Measurements from ENCODE around the gene PKD2.
"Not testable (repeated sequence)": the region's sequence is repeated elsewhere in the genome, so short reads cannot be mapped to it uniquely, and the experiment has no call there.

Gene PKD2

DNA sequence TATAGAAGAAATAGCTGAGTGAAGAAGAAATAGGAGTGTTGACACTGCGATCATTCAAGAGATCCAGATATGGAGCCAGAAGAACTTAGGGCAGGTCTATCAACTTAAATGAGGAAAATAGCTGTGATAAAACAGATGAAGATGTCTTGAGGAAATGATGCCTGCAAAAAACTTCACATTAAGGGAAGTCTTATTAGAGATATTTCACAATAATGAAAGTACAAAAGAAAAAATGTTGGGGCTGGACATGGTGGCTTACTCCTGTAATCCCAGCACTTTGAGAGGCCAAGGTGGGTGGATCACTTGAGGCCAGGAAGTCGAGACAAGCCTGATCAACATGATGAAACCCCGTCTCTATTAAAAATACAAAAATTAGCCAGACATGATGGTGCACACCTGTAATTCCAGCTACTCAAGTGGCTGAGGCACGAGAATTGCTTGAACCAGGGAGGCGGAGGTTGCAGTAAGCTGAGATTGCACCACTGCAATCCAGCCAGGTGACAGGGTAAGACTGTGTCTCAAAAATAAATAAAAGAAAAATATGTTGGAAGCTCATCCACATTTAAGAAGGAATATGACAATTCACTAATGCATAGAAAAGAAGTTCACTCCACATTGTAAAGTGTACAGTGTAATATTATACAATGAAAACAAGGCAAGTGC lies 56.3 kb downstream of the PKD2 start:
- DNase-seq, result no peak

- DNase-seq, result no peak
Measured at GRCh38 chr4:88064410-88064809, 57.0 kb downstream of the PKD2 start.

DNA sequence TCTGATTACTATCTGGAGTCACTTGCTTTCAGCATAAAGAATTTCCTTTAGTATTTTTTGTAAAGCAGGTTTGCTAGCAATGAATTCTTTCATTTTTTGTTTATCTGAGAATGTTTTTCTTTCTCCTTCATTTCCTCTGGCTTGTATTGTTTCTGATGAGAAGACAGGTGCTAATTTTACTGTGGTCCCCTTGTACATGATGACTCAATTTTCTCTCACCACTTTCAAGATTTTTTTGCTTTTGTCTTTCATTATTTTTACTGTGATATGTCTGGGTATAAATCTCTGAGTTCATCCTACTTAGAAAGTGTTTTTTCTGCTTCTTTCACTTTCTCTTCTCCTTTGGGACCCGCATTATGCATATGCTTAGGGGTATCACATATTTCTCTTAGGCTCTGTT lies 62.6 kb downstream of the PKD2 start:
- no peak for DNase-seq

- no peak for DNase-seq
Measured at GRCh38 chr4:88075336-88075735, 67.9 kb downstream of the PKD2 start.

DNA sequence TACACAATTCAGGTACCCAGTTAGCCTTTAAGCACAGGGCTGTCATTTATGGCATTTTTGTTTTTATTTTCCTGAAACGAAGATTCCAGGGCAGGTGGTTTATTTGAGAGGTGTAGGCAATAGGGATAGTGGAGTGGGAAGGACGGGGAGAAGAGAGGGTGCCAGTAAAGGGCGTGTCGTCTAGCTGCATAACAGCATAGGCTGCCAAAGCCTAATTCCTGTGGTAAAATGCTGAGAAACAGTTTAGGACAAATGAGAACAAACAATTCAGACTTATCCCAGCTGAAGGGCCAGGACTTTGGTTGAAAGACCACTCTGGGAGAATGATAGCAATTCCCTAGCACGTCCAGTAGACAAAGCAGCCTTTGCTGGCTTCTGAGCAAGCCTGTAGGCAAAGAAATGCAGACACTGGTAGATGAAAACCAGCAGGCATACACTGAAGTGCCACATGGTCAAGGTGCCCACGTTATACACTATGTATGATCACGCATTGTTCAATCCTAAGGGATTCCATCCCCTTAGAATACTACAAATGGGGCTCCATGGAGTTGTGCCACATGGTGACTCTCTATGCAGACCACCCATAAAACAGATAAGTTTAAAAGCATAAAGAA lies 70.6 kb downstream of the PKD2 start:
- DNase-seq, result no peak

DNA sequence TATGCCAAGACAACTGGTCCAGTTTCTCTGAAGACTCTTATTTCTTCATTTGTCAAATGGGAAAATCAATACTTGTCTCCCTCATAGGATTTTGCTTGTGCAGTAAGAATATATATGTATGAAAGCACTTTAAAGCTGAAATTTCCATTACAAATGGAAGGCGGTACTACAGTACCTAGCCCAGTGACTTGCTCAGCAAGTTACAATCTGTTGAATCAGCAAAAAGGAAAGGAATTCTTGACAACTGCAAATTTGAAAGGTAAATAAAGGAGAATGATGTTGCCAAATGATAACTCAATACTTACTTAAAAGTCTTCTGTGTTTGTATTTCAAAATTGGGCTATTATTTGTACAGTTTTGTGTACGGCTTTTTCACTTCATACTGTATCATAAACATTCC lies 71.1 kb downstream of the PKD2 start:
- no peak for DNase-seq

- no peak for DNase-seq
Measured at GRCh38 chr4:88080626-88081025, 73.2 kb downstream of the PKD2 start.

DNA sequence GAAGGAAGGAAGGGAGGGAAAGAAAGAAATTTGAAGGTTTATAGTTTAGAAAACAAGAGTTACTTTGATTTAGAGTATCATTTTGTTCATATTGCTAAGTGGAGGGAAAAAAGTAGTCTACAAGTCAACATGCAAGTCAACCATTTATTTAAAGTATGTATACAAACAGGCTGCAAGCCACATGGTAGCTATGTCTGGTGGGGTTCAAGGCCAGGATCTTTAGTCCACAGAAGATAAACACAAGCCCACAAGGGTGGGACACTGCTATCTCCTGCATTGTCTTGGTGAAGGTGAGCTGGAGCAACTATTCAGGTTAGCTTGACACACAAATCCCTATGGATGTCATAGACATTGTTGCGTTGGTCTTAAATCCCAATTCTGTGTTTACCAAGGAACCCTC lies 79.6 kb downstream of the PKD2 start:
- DNase-seq, result no peak

- no peak for DNase-seq
Measured at GRCh38 chr4:88090898-88091297, 83.5 kb downstream of the PKD2 start.

DNA sequence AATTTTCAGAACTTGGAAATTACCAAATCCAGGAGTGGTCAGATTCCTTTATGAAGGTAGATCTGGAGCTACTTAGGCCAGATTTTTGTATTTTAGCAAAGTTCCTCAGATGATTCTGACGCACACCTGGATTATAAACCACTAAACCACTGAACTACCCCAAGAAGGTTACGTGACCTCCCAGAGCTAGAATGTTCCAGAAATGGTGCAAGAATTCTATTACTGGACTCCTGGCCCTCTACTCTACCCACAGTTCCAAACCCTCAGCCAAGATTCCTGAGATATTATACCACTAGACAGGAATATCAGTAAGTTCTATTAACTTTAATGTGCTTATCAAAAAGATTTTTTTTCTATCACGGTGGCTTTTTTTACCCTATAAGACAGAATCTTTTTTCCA lies 83.9 kb downstream of the PKD2 start:
- no peak for DNase-seq

DNA sequence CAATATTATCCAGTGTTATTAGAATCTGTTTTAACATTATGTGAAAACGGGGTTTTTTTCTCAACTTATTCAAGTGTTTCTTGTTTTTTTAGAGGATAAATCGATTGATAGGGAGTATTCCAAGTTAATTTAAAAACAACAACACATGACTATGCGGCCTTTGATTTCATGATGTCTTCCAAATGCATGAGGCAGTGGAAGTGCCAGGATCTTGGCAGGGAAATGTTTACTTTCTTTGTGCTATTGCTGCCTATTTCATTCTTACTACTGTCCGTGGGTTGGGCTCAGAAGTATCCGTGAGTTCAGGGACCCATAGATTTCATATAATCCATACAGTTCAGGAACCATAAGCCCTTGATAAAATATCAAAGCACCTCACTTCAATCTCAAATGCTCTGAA lies 86.4 kb downstream of the PKD2 start:
- DNase-seq, result no peak

GRCh38 chr4:88097301-88097700 lies 89.9 kb downstream of the PKD2 start:
- no peak for DNase-seq

GRCh38 chr4:88097781-88098180 lies 90.3 kb downstream of the PKD2 start:
- no peak for DNase-seq

DNA sequence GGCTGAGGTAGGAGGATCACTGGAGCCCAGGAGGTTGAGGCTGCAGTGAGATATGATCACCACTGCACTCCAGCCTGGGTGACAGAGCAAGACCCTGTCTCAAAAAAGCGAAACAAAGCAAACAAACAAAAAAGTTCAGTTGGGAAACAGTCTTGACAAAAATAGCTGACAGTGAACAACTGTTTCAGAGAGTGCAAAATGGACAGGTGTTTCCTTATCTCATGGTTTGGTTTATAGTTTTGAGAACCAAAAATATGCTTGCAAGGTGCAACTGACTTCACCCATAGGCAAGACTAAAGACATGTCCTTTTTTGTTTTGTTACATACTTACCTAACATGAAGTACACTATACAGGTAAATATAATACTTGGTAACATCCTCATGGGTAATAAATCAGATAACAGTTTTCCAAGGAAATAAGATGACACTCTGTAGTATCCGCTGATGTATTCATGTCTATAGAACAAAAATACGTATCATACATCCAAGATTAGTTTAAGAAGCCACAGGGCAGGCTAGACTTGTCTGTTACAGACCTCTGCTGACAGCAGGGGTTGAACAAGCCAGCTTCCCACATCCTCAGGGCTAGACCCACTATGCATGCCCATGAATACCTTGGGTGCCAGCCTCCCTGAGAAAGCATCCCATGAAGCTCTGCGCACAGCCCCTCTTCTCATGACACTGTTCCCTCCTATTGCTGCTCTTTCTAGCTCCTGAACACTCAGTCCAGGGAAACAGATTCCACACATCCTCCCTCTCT lies 91.7 kb downstream of the PKD2 start:
- no peak for DNase-seq

- DNase-seq, result peak in 13 of 56 donors; percentile 1 to 51 (median 9)
Measured at GRCh38 chr4:88101165-88101564, 93.7 kb downstream of the PKD2 start.

DNA sequence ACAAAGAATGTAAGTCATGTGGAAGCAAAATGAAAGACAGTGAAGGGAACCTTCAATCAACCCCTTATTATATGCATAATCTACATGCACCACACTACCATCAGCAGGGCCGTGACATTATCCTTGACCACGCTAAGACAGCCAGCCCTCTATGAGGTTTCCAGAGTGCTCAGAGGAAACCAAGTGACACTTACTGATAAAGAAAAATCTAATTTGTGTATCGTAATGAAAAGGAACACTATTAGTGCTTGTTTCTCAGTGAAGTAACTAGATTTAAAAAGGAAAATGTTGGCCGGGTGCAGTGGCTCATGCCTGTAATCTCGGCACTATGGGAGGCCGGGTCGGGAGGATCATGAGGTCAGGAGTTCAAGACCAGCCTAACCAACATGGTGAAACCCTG lies 94.6 kb downstream of the PKD2 start:
- DNase-seq, result no peak

DNA sequence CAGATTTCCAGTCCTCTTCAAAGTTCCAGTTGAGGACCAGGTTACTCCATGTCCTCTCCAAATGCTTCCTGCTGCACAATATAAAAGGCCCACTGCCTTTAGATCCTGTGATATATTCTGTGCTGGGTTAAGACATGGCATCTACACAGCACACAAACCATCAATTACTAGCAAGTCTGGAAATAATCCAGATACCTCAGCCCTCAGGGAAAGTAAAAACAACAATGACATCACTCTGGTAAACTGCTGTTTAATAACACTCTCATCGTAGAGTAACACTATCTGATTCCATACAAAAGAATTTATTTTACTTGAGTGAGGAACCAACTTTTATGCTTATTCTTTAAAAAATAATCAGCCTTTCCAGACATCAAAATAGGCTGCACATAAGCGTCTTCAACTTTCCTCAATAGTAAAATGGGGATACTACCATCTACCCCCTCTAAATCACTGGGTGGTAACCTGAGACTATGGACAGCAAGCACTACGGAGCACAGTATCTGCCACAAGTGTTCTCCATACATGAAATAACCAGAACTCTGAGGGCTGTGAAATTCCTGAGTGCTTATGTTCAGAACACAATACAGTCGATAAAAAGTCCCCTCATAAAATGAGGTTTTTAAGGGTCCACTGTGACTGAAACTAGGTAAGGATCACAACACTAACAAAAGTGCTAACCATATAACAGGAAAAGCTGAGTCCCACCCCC lies 97.6 kb downstream of the PKD2 start:
- DNase-seq, result no peak

GRCh38 chr4:88106205-88106604 lies 98.8 kb downstream of the PKD2 start:
- no peak for DNase-seq

DNA sequence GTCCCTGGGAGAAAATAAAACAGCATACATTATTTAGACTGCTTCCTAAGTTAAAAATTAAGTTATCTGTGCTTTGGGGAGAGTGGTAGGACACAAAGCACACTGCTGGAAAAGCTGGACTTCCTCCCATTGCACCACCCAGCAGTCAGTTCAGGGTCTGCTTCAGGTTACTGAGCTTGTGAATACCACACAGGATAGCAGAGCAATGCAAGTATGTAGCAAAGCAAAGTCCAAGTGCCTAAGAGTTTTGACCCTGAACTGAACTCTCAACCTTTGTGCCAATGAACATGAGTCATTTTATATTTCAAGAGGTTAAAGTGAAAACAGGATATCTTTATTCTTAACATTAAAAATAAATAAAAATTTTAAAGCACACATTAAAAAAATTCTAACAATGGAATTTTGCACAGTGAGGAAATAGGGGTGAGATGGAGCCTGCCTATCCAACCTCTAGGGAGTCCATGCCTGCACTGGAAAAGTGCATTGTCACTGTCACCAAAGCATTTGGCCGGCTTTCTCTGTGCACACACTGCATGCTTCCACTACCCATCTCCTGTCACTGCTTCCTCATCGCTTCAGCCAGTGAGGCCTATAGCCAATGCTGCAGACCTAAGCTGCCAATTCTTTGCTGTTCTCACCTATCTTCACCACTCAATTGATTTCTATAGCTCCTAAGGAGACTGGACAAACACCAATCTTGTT lies 100.1 kb downstream of the PKD2 start:
- DNase-seq, result peak in 1 of 56 donors; percentile 11

DNA sequence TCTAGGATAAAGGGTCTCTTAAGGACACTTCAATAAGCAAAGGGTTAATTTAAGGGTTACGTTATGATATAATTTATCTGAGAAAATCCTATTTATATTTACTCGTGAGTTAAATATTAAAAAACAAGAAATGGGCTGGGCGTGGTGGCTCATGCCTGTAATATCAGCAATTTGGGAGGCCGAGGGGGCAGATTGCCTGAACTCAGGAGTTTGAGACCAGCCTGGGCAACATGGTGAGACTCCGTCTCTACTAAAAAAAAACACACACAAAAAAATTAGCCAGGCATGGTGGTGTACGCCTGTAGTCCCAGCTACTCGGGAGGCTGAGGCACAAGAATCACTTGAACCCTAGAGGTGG lies 100.7 kb downstream of the PKD2 start:
- DNase-seq, result not testable (repeated sequence)

- DNase-seq, result no peak
Measured at GRCh38 chr4:88108747-88109122, 101.3 kb downstream of the PKD2 start.
